Diencephalon (tissue), 1 donor: Measurements from ENCODE around the gene SGF29. TPM values are rescaled to one million over a fixed set of nuclear protein-coding genes. Genes with fewer than 3 reads are reported as not detected.

Source experiments
- total RNA-seq: library from RNA; depleted of rRNA; stranded (reverse); fragments of >200 nt; gene quantifications from one replicate; pipeline ENCODE4 v1.2.3, GENCODE V29; 2014

Gene SGF29
- 16.1 TPM for total RNA-seq

GRCh38 chr16:28553776-28554633 is at the start of gene SGF29:
Gene SGF29 (plus strand): TSS chr16:28553920. CDS start chr16:28581070, 27,150 bp downstream.

GRCh38 chr16:28538733-28539596 is 14.8 kb upstream of the SGF29 start, which contains the start of gene NUPR1:
Gene NUPR1 (minus strand): TSS chr16:28538974. CDS start chr16:28538907, 67 bp downstream.

GRCh38 chr16:28596840-28597691 is 43.3 kb downstream of the SGF29 start, which contains the start of gene SULT1A2:
Gene SULT1A2 (minus strand): TSS chr16:28597050. CDS start chr16:28595930, 1,120 bp downstream.

GRCh38 chr16:28609631-28610594 is 56.2 kb downstream of the SGF29 start, which contains the start of gene SULT1A1:
Gene SULT1A1 (minus strand): TSS chr16:28610044. CDS start chr16:28608855, 1,189 bp downstream.

GRCh38 chr16:28637765-28638164 is 84.0 kb downstream of the SGF29 start, which contains the start of gene NPIPB8:
Gene NPIPB8 (plus strand): TSS chr16:28638065. CDS start chr16:28638361, 296 bp downstream.

Other genes starting within 250 kb of the SGF29 start
- gene NPIPB6, start 190.4 kb upstream of the SGF29 start, total RNA-seq, result 0.92 TPM
- gene EIF3CL, start 150.1 kb upstream of the SGF29 start, total RNA-seq, result 115 TPM
- gene NPIPB7, start 81.6 kb upstream of the SGF29 start, total RNA-seq, result not detected
- 21.5 TPM for gene CLN3, start 61.8 kb upstream of the SGF29 start, total RNA-seq
- 0.23 TPM for gene APOBR, start 59.3 kb upstream of the SGF29 start, total RNA-seq
- not detected for gene IL27, start 47.1 kb upstream of the SGF29 start, total RNA-seq
- gene NUPR1, start 14.9 kb upstream of the SGF29 start, total RNA-seq, result 0.46 TPM
- gene SULT1A2, start 43.1 kb downstream of the SGF29 start, total RNA-seq, result 0.69 TPM
- gene SULT1A1, start 56.1 kb downstream of the SGF29 start, total RNA-seq, result 11.1 TPM
- not detected for gene NPIPB8, start 84.1 kb downstream of the SGF29 start, total RNA-seq
- 195 TPM for gene EIF3C, start 157.5 kb downstream of the SGF29 start, total RNA-seq
- gene NPIPB9, start 197.9 kb downstream of the SGF29 start, total RNA-seq, result 4.6 TPM